H1 (cell line): ENCODE results near the gene CEP41. TPM values are rescaled to one million over a fixed set of nuclear protein-coding genes. Genes with fewer than 3 reads are reported as not detected.

Source experiments
- CTCF ChIA-PET: fragments of 300-600 bp; sonication (Branson Sonifier 250); formaldehyde crosslinking; loops from one replicate; lab custom pipeline; 2021; ENCODE audit not compliant: partially characterized antibody; lab: Charles Lee
- POLR2A ChIA-PET: fragments of 300-600 bp; sonication (Branson Sonifier 250); formaldehyde crosslinking; loops from one replicate; lab custom pipeline; 2021; ENCODE audit warnings: inconsistent platforms; ENCODE audit not compliant: partially characterized antibody; lab: Charles Lee
- DNase-seq, 2 experiments: peaks; one replicate each; pipeline versions ENCODE4 v3.0.0 to v3.0.0-alpha.2; 2010 to 2022; ENCODE audit warnings: low spot score in 2 of 2, low read depth in 1 of 2, mixed read lengths in 1 of 2
- FAIRE-seq: peaks from 2 replicates; lab custom pipeline; 2011; peaks lifted over from hg19 to GRCh38; lab: Jason Lieb, UNC
- H2AFZ ChIP-seq: 2 replicates; pipeline ENCODE4 v1.8.1; 2012; ENCODE audit warnings: low read length, inconsistent platforms
- H2AK5ac ChIP-seq: 2 replicates; pipeline ENCODE4 v1.6.1; 2013; ENCODE audit warnings: low read depth, low read length
- H2BK120ac ChIP-seq: replicated peaks from 2 replicates; pipeline ENCODE3; 2013; ENCODE audit warnings: low read depth, low read length, inconsistent platforms
- H2BK12ac ChIP-seq: 2 replicates; pipeline ENCODE4 v1.6.1; 2013; ENCODE audit warnings: low read depth, low read length
- H2BK15ac ChIP-seq: 2 replicates; pipeline ENCODE4 v1.6.1; 2013; ENCODE audit warnings: low read length
- H2BK20ac ChIP-seq: 2 replicates; pipeline ENCODE4 v1.6.1; 2013; ENCODE audit warnings: low read length
- H2BK5ac ChIP-seq: 2 replicates; pipeline ENCODE4 v1.6.1; 2013; ENCODE audit warnings: low read depth, low read length
- H3K14ac ChIP-seq: 2 replicates; pipeline ENCODE4 v1.6.1; 2013; ENCODE audit warnings: inconsistent platforms; ENCODE audit not compliant: insufficient read length
- H3K18ac ChIP-seq: 2 replicates; pipeline ENCODE4 v1.6.1; 2013; ENCODE audit warnings: low read length; ENCODE audit errors: extremely low read depth
- H3K23ac ChIP-seq: 2 replicates; pipeline ENCODE4 v1.6.1; 2013; ENCODE audit warnings: inconsistent platforms; ENCODE audit not compliant: insufficient read length
- H3K23me2 ChIP-seq: 2 replicates; pipeline ENCODE4 v1.6.1; 2013; ENCODE audit warnings: low read depth, low read length
- H3K27ac ChIP-seq: 2 replicates; pipeline ENCODE4 v1.6.1; 2011; ENCODE audit warnings: low read depth, low read length, inconsistent platforms
- H3K27me3 ChIP-seq, 4 experiments: replicated peaks in 1 of 4; 1 replicate in 1 of 4; 2 replicates in 3 of 4; pipeline versions ENCODE4 v1.6.1 to v1.8.1; 2011 to 2013; ENCODE audit warnings: low read length in 3 of 4, mild to moderate bottlenecking in 3 of 4, inconsistent platforms in 2 of 4, mixed read lengths in 2 of 4, moderate library complexity in 1 of 4; ENCODE audit not compliant: control insufficient read depth in 3 of 4, insufficient read depth in 3 of 4; ENCODE audit errors: extremely low read depth in 1 of 4
- H3K36me3 ChIP-seq, 4 experiments: 2 replicates each; pipeline versions ENCODE4 v1.6.1 to v1.8.1; 2011 to 2013; ENCODE audit warnings: mild to moderate bottlenecking in 4 of 4, low read length in 3 of 4, moderate library complexity in 2 of 4, control low read depth in 1 of 4, inconsistent platforms in 1 of 4; ENCODE audit not compliant: insufficient read depth in 4 of 4, control insufficient read depth in 2 of 4
- H3K4ac ChIP-seq: replicated peaks from 2 replicates; pipeline ENCODE3; 2013; ENCODE audit warnings: low read length, low read depth, mixed read lengths, inconsistent platforms; ENCODE audit not compliant: insufficient read length
- H3K4me1 ChIP-seq, 4 experiments: replicated peaks in 1 of 4; 1 replicate in 1 of 4; 2 replicates in 3 of 4; pipeline versions ENCODE4 v1.6.1 to v1.8.1; 2011 to 2013; ENCODE audit warnings: low read length in 3 of 4, inconsistent platforms in 2 of 4, mixed read lengths in 1 of 4; ENCODE audit not compliant: insufficient read depth in 4 of 4, control insufficient read depth in 3 of 4
- H3K4me2 ChIP-seq, 2 experiments: 2 replicates each; pipeline versions ENCODE4 v1.6.1 to v1.8.1; 2011 to 2013; ENCODE audit warnings: low read depth in 2 of 2, low read length in 2 of 2, control low read depth in 1 of 2, inconsistent platforms in 1 of 2, mild to moderate bottlenecking in 1 of 2; ENCODE audit not compliant: insufficient read depth in 1 of 2
- H3K4me3 ChIP-seq, 4 experiments: fragments of 200-600, 300-600 bp in 1 of 4; sonication (generic), shearing (Covaris generic), sonication (Bioruptor Twin) in 1 of 4; 2 replicates each; pipeline versions ENCODE4 v1.5.1 to v1.8.1; 2011 to 2016; ENCODE audit warnings: low read length in 4 of 4, low read depth in 3 of 4, control low read depth in 2 of 4, inconsistent platforms in 2 of 4, mild to moderate bottlenecking in 2 of 4, mixed read lengths in 1 of 4, moderate library complexity in 1 of 4; ENCODE audit not compliant: insufficient read depth in 2 of 4; ENCODE audit errors: extremely low read depth in 1 of 4
- H3K56ac ChIP-seq: replicated peaks from 2 replicates; pipeline ENCODE3; 2013; ENCODE audit warnings: low read depth, mild to moderate bottlenecking, mixed read lengths, low read length, inconsistent platforms; ENCODE audit not compliant: insufficient read length
- H3K79me1 ChIP-seq: 2 replicates; pipeline ENCODE4 v1.6.1; 2013; ENCODE audit warnings: low read depth, low read length, control low read depth
- H3K79me2 ChIP-seq, 2 experiments: 2 replicates each; pipeline versions ENCODE4 v1.6.1 to v1.8.1; 2012 to 2013; ENCODE audit warnings: low read length in 2 of 2, mild to moderate bottlenecking in 2 of 2, inconsistent platforms in 1 of 2; ENCODE audit not compliant: insufficient read depth in 2 of 2, control insufficient read depth in 1 of 2
- H3K9ac ChIP-seq, 4 experiments: replicated peaks in 1 of 4; 1 replicate in 1 of 4; 2 replicates in 3 of 4; pipeline versions ENCODE4 v1.6.1 to v1.8.1; 2011 to 2013; ENCODE audit warnings: low read depth in 3 of 4, low read length in 3 of 4, control low read depth in 2 of 4, mild to moderate bottlenecking in 2 of 4, moderate library complexity in 2 of 4, inconsistent platforms in 1 of 4; ENCODE audit errors: extremely low read depth in 1 of 4
- H3K9me3 ChIP-seq, 2 experiments: 2 replicates each; pipeline versions ENCODE4 v1.6.1 to v1.8.1; 2012 to 2013; ENCODE audit warnings: mild to moderate bottlenecking in 2 of 2, moderate library complexity in 2 of 2, control low read depth in 1 of 2, inconsistent platforms in 1 of 2, low read depth in 1 of 2, low read length in 1 of 2, mixed read lengths in 1 of 2; ENCODE audit not compliant: insufficient read depth in 2 of 2
- H4K20me1 ChIP-seq, 2 experiments: replicated peaks in 1 of 2; 2 replicates each; pipeline versions ENCODE3 to v1.8.1; 2011 to 2013; ENCODE audit warnings: inconsistent platforms in 2 of 2, low read length in 2 of 2, mild to moderate bottlenecking in 1 of 2; ENCODE audit not compliant: insufficient read depth in 2 of 2, control insufficient read depth in 1 of 2
- H4K5ac ChIP-seq: 2 replicates; pipeline ENCODE4 v1.6.1; 2013; ENCODE audit warnings: low read length, low read depth, mixed read lengths, inconsistent platforms; ENCODE audit not compliant: insufficient read length
- H4K8ac ChIP-seq: 2 replicates; pipeline ENCODE4 v1.8.0; 2013; ENCODE audit warnings: mild to moderate bottlenecking, moderate library complexity, low read length, inconsistent platforms; ENCODE audit not compliant: insufficient read depth; ENCODE audit errors: extremely low read depth
- H4K91ac ChIP-seq: replicated peaks from 2 replicates; pipeline ENCODE3; 2013; ENCODE audit warnings: low read length, mixed read lengths, inconsistent platforms; ENCODE audit not compliant: insufficient read length
- CTBP2 ChIP-seq: IDR thresholded peaks from 2 replicates; pipeline ENCODE4 v1.7.0; 2011; ENCODE audit warnings: borderline replicate concordance, mild to moderate bottlenecking, moderate library complexity, mixed read lengths, low read length; ENCODE audit not compliant: insufficient read depth, insufficient read length
- GABPA ChIP-seq: IDR thresholded peaks from 2 replicates; pipeline ENCODE4 v1.6.1; 2011; ENCODE audit warnings: mild to moderate bottlenecking, low read length, moderate library complexity, borderline replicate concordance; ENCODE audit not compliant: insufficient read depth
- HDAC6 ChIP-seq: IDR thresholded peaks from one replicate; pipeline ENCODE4 v1.7.1; 2012; ENCODE audit warnings: low read depth, mild to moderate bottlenecking, inconsistent platforms, low read length, moderate library complexity
- RXRA ChIP-seq: IDR thresholded peaks from 2 replicates; pipeline ENCODE4 v1.6.1; 2011; ENCODE audit warnings: low read depth, mild to moderate bottlenecking, low read length, moderate library complexity; ENCODE audit not compliant: insufficient read depth
- polyA plus RNA-seq, 7 experiments: library from polyadenylated mRNA; depleted of rRNA in 3 of 7; stranded (reverse) in 5 of 7; unstranded in 2 of 7; fragments of >200 nt in 5 of 7; fragments of 200-250 nt in 2 of 7; gene quantifications; 1 replicate in 5 of 7; 2 replicates in 1 of 7; 4 replicates in 1 of 7; pipeline versions ENCODE4 v1.2.1 to v1.2.3, GENCODE V29; 2011 to 2013; ENCODE audit warnings: missing spikeins in 2 of 7, mixed read lengths in 2 of 7
- total RNA-seq: library from RNA; stranded (reverse); fragmentation: NEBNext Ultra II Directional; extraction: Animal tissue kit (Norgen Biotek cat#: 25700); gene quantifications from 2 replicates; pipeline ENCODE4 v1.2.1, GENCODE V29; 2021

The CEP41 gene
- total and polyA plus RNA-seq, 2 of the 8 experiments (the other 6 are each of a cell fraction or from before 2014, with no cell fraction given) = 9.3 to 12.8 TPM

- no peak overlapping the region for H4K5ac ChIP-seq
- H3K79me2 ChIP-seq = no peaks in the 10 kb centered on the region
- H3K4ac ChIP-seq = no peak overlapping the region
- H3K23ac ChIP-seq = no peak overlapping the region
- no peak overlapping the region for H3K14ac ChIP-seq
- DNase-seq = no peak
- no peak overlapping the region for H2BK15ac ChIP-seq
- H3K18ac ChIP-seq = no peak overlapping the region
- POLR2A ChIA-PET = interaction anchor here (1.2 kb wide), 1 partner anchor 268 kb away, joined by 3 read pairs; the partner anchor contains the start of gene TMEM209
- H4K8ac ChIP-seq = no peak overlapping the region
- H2BK120ac ChIP-seq = no peak overlapping the region
- H3K23me2 ChIP-seq = no peaks in the 10 kb centered on the region; the same call in 1 of the 2 replicates
- no peak overlapping the region for H3K9ac ChIP-seq
- no peak overlapping the region for H2AK5ac ChIP-seq
- H3K4me1 ChIP-seq = peaks cover 0 to 3% (median 0%) of the 10 kb centered on the region in 4 experiments; a peak in 2 of 7 replicates
- no peaks in the 10 kb centered on the region for H3K36me3 ChIP-seq
- no peak overlapping the region for H3K4me3 ChIP-seq
- H2BK12ac ChIP-seq = no peak overlapping the region
- H3K4me2 ChIP-seq = no peak overlapping the region
- no peak for FAIRE-seq
- H2AFZ ChIP-seq = no peak overlapping the region
- no peaks in the 10 kb centered on the region for H3K79me1 ChIP-seq
- H3K27me3 ChIP-seq = no peaks in the 10 kb centered on the region
- no peak overlapping the region for H3K27ac ChIP-seq
- no peak overlapping the region for H2BK5ac ChIP-seq
- CTCF ChIA-PET = interaction anchor here (1.0 to 1.6 kb wide), 3 partner anchors 10 to 195 kb away, joined by 3 to 6 read pairs (median 5); no protein-coding TSS in a partner anchor
- no peak for TF ChIP-seq GABPA
- TF ChIP-seq CTBP2 = no peak
- no peak for TF ChIP-seq RXRA
- no peak for TF ChIP-seq HDAC6
- H3K56ac ChIP-seq = no peak overlapping the region
- H3K9me3 ChIP-seq = no peaks in the 10 kb centered on the region
- H4K91ac ChIP-seq = no peak overlapping the region
- no peak overlapping the region for H2BK20ac ChIP-seq
- H4K20me1 ChIP-seq = no peaks in the 10 kb centered on the region
Observed at GRCh38 chr7:130473289-130473688, 32.5 kb upstream of the CEP41 start.
